ENCODE data around the gene PTPRM.
A peak's percentile ranks its signal among the peaks of the same experiment; 100 is the strongest.

PTPRM gene

GRCh38 chr18:8139891-8140406 is 572.8 kb downstream of the PTPRM start:
- no peak for DNase-seq

GRCh38 chr18:8140841-8141501 is 573.9 kb downstream of the PTPRM start:
- DNase-seq, result no peak

- no peak for DNase-seq
Observed at GRCh38 chr18:8142131-8142711, 575.1 kb downstream of the PTPRM start.

GRCh38 chr18:8142932-8143331 is 575.8 kb downstream of the PTPRM start:
- no peak for DNase-seq

- no peak for DNase-seq
Observed at GRCh38 chr18:8151181-8151580, 584.1 kb downstream of the PTPRM start.

GRCh38 chr18:8153887-8154583 is 586.9 kb downstream of the PTPRM start:
- no peak for DNase-seq

- DNase-seq, result no peak
Observed at GRCh38 chr18:8162802-8163201, 595.7 kb downstream of the PTPRM start.

GRCh38 chr18:8163286-8163959 is 596.3 kb downstream of the PTPRM start:
- no peak for DNase-seq

- DNase-seq, result no peak
Observed at GRCh38 chr18:8165095-8165494, 598.0 kb downstream of the PTPRM start.

GRCh38 chr18:8167026-8167425 is 599.9 kb downstream of the PTPRM start:
- DNase-seq, result no peak

GRCh38 chr18:8167673-8168072 is 600.6 kb downstream of the PTPRM start:
- DNase-seq, result no peak

- no peak for DNase-seq
Observed at GRCh38 chr18:8169722-8170121, 602.6 kb downstream of the PTPRM start.

GRCh38 chr18:8174771-8175170 is 607.7 kb downstream of the PTPRM start:
- no peak for DNase-seq

- no peak for DNase-seq
Observed at GRCh38 chr18:8175501-8176061, 608.5 kb downstream of the PTPRM start.

GRCh38 chr18:8176109-8176508 is 609.0 kb downstream of the PTPRM start:
- DNase-seq, result no peak

GRCh38 chr18:8176554-8176953 is 609.4 kb downstream of the PTPRM start:
- DNase-seq, result no peak

GRCh38 chr18:8177330-8178016 is 610.4 kb downstream of the PTPRM start:
- DNase-seq, result peak; percentile 48

- no peak for DNase-seq
Observed at GRCh38 chr18:8186413-8186812, 619.3 kb downstream of the PTPRM start.

GRCh38 chr18:8188184-8188583 is 621.1 kb downstream of the PTPRM start:
- no peak for DNase-seq

- DNase-seq, result no peak
Observed at GRCh38 chr18:8190980-8191379, 623.9 kb downstream of the PTPRM start.

- no peak for DNase-seq
Observed at GRCh38 chr18:8194431-8194830, 627.3 kb downstream of the PTPRM start.

GRCh38 chr18:8196238-8196637 is 629.1 kb downstream of the PTPRM start:
- no peak for DNase-seq

GRCh38 chr18:8197499-8197898 is 630.4 kb downstream of the PTPRM start:
- DNase-seq, result no peak

Measured in NCI-H2171 (cell line).